GM15510 (cell line): ENCODE data around the gene SLC25A51.

Experiments
- POLR2A ChIP-seq: IDR thresholded peaks from 3 replicates; pipeline ENCODE4 v1.6.1; 2011; ENCODE audit warnings: borderline replicate concordance; ENCODE audit not compliant: insufficient read length; ENCODE audit errors: extremely low read depth

SLC25A51 gene

DNA sequence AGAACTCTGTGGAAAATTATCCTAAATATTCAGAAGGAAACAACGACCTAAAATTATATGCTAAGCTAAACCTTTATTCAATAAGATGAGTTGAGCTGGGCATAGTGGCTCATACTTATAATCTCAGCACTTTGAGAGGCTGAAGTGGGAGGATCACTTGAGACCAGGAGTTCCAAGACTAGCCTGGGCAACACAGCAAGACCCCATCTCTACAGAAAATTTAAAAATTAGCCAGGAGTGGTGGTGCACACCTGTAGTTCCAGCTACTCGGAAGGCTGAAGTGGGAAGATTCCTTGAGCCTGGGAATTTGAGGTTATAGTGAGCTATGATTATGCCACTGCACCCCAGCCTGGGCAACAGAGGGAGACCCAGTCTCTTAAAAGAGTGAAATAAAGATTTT, 51.7 kb downstream of the SLC25A51 start:
- no peak for TF ChIP-seq POLR2A

DNA sequence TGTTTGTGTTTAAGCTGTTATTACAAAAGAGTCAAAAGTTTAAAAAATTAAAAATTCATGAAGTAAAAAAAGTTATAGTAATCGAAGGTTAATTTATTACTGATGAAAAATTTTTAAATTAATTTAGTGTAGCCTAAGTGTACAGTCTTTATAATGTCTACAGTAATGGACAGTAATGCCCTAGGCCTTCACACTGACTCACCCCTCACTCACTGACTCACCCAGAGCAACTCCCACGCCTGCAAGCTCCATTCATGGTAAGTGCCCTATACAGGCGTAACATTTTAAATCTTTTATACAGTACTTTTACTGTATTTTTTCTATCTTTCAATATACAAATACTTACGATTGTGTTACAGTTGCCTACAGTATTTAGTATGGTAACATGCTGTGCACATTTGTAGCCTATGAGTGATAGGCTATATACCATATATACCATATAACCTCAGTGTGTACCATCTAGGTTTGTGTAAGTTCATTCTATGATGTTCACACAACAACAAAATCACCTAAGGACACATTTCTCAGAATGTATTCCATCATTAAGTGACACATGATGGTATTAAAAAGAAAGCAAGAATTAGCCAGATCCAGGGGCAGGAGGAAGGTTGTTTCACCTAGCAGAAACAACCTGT, 63.2 kb downstream of the SLC25A51 start:
- TF ChIP-seq POLR2A: no peak

DNA sequence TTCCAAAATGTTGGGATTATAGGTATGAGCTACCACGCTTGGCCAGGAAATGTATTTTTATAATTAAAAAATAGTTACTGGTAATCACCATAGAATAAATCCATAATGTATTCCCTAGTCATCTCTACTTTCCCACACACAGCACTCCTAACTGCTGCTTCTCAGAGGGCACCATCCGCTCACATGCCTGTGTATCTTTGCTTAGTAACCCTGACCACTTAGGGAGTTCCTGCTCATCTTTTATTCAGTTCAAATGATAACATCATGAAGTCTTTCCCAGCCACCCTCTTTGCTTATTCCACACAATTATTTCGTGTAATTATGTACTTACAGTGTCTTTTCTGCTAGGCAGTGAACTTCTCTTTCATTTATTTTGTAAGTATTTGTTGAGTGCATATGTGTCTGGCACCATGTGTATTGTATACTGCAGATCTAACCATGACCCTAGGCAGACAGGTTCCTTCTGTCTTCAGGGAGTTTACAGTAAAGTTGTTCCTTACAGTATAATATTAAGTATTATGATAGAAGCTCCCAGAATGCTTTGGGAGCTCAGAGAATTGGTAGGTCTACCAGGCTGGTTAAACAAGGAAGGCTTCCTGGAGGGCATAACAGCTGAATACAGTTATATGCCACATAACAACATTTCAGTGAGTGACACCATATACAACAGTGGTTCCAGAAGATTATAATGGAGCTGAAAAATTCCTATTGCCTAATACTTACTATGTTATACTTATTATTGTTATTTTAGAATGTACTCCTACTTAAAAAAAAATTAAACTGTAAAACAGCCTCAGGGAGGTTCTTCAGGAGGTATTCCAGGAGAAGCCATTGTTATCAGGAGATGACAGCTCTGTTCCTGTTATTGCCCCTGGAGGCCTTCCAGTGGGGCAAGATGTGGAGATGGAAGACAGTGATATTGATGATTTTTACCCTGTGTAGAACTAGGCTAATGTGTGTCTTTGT, 64.1 kb downstream of the SLC25A51 start:
- TF ChIP-seq POLR2A: no peak
